Astrocyte of the hippocampus (primary cell): Measurements from ENCODE around the gene TMC3.
A peak's percentile ranks its signal among the peaks of the same experiment; 100 is the strongest.
"Not testable (repeated sequence)": the region's sequence is repeated elsewhere in the genome, so short reads cannot be mapped to it uniquely, and the experiment has no call there.

Experiments
- DNase-seq: peaks from one replicate; pipeline ENCODE4 v3.0.0; 2011; ENCODE audit warnings: low read depth, low spot score

TMC3 gene

DNA sequence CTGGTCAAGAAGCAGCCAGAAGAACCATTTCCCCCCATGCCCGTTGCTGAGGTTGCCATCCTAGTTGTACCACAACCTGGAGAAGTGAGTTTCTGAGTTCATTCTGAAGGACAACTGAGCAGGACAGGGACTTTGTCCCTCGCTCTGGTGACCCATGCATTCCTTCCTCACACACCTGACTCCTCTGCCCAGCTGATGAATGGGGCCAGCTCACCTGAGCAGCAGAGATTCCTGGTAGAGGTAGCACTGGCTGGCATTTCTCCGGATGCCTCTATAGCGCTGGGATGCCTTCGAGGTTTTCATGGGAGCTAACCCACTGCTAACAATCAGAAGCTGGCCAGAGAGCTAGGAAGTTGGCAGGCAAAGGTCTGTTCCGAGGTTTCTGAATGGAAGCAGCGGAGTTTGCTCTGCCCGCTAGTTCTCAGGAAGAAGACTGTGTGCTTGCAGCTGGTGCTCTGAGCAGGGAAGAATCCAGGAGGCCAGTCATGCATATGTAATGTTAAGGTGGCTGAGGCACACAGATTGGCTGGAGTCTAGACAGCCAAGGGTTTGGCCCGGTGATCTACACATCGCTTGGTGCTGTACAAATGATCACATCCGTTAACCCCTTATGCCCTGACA is at the start of gene TMC3:
TMC3 (minus strand) TSS at position 439 of the 621 bp plus-strand sequence; CDS start at position 303, 136 bp downstream.
- DNase-seq, result peak; percentile 83

DNA sequence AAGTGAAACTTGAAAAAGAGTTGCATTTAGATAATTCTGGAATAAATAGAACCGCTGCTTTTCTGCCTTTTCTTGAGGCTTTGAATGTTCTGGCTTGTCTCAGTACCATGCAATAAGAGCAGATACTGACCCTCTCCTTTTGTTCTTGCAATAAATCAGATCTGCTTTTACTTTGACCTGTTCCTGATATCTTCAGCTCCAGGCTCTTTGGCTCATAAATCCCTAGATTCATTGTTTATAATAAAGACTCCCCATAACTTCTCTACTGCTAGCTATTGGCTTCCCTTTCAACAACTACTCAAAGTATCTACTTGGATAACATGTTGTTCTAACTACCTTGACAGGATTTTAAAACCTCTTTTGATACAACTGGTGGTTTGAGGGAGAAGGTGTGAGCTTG is 47.4 kb upstream of the TMC3 start:
- DNase-seq, result no peak

DNA sequence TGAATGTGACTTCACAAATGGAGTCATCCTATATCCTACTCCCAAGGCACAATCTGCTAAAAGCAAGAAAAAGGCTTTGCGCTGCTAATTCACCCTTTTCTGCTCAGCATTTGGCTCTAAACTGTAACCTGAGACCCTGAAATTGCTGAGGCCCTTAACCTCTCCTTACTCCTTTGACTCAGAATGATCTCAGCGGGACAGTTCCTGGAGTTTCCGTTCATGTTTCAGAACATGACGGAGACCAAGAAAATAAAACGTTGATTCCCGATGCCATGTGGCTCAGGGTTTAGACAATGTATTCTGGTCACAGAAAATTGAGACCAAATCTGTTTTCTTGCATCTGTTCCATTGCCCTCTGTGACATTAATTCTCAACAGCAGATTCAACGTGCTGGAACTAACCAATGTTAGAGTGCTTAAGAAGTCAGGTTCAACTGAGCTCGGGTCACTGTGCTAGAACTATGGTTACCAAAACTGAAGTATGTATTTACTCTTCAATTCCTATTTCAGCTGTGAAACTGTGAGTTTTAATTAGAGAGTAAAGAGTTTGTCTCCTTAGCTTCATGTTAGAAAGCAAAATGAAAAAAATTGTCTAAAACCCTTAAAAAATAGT is 45.4 kb upstream of the TMC3 start:
- peak; percentile 37 for DNase-seq

DNA sequence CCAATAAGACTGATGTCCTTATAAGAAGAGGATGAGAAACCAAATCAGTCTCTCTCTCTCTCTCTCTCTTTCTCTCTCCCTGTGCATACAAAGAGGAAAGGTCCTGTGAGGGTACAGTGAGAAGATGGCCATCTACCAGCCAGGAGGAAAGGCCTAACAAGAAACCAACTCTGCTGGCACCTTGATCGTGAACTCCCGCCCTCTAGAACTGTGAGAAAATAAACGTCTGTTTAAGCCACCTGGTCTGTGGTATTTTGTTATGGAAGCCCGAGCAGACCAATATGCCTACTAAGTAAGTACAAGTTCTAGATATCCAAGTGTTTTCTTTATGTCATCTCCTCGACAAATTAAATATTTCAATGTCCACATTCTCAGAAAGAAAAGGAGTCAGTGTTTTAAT is 44.9 kb upstream of the TMC3 start:
- no peak for DNase-seq

DNA sequence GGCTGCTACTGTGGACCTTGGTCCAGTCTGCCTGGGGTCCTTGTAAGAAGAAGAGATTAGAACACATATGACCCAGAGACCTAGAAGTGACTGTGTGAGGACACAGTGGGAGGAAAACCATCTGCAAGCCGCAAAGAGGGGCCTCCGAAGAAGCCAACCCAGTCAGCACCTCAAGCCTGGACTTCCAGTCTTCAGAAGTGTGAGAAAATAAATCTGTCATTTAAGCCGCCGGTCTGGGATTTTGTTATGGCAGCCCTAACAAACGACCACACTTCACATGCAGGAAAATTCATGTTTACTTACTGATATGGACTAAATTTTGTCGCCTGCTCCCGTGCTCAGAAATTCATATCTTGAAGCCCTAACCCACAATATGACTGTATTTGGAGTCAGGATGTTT is 44.4 kb upstream of the TMC3 start:
- no peak for DNase-seq

DNA sequence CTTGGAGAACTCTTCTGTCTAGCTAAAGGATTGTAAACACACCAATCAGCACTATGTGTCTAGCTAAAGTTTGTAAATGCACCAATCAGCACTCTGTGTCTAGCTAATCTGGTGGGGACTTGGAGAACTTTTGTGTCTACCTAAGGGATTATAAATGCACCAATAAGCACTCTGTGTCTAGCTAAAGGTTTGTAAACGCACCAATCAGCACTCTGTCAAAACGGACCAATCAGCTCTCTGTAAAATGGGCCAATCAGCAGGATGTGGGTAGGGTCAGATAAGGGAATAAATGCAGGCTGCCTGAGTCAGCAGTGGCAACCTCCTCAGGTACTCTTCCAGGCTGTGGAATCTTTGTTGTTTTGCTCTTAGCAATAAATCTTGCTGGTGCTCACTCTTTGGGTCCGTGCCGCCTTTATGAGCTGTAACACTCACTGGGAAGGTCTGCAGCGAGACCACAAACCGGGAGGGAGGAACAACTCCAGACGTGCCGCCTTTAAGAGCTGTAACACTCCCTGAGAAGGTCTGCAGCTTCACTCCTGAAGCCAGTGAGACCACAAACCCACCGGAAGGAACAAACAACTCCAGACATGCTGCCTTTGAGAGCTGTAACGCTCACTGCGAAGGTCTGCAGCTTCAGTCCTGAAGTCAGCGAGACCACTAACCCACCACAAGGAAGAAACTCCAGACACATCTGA is 40.4 kb upstream of the TMC3 start:
- not testable (repeated sequence) for DNase-seq

DNA sequence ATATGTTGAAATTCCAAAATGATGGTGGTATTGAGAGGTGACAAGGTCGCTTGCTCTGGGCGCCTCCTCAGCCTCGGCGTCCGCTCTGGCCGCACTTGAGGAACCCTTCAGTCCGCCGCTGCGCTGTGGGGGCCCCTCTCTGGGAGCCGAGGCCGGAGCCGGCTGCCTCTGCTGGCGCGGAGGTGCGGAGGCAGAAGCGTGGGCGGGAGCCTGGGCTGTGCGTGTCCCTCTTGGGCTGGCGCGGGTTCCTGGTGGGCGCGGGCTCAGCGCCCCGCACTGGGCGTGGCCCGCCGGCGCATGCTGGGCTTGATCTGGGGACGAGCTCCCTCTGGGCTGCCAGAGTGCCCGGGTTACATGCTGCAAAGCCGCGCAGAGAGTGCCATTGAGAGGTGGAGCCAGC is 39.8 kb upstream of the TMC3 start:
- DNase-seq, result no peak

DNA sequence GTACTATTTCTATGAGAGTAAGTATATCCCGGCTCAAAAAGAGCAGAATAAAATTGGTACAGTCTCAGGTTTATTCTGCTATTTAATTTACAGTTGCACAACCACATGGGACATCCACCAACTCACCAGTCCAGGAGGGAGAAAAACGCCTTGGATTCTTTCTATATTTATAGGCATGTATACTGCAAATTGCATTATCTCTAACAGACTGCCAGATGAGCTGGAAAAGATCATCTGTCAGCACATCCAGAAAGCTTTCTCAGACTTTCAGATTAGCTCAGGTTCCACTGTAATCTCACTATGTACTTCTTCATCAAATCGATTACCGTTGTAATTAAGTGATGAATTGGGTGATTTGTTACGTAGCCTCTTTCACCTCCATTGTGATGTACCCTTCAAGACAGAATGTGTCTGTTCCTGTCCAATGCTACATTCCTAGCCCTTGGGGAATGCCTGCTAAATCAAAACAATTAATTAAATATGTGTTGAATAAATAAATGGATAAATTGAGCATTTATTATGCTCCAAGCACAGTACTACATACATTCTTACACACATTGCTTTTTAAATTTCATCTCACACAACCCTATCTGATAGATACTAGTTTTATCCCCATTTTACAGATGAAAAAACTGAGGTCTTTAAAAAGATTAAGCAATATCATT is 38.1 kb upstream of the TMC3 start:
- no peak for DNase-seq

DNA sequence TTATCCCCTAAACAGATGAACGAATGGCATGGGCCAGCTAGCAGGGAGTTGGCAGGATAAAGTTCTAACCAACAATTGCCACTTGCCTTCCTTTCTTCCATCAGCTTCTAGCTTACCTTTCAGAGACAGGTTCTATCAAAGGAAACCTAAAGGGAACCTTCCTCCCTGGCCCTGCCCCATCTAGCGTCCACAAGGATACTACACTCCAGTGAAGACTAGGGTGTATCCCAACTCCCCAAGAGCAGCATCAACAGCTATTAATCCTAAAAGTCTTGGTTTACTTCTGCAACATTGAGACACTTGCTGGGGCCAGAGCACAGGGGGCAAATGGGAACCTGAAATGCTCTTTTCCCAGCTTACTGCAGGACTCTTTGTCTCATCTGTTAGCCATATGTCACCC is 37.0 kb upstream of the TMC3 start:
- no peak for DNase-seq

DNA sequence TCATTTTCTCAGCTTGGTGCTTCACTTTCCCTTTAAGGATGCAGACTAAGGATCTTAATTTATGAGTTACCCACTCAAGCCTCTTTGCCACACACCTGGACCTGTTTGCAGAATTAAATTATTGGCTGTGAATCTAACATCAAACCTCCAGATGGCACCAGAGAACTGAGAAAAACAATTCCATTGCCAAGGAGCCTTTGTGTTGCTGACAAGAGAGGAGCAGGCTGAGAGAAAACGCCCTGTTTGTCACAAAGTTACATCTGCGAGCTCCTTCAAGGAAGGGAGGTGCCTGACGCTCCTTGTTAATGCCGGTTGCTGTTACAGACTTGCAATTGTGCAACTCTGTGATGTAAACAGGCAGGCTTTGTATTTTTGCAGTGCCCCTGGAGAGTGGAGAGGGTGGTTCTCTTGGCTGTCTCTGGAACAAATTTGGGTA is 36.3 kb upstream of the TMC3 start:
- peak; percentile 78 for DNase-seq

DNA sequence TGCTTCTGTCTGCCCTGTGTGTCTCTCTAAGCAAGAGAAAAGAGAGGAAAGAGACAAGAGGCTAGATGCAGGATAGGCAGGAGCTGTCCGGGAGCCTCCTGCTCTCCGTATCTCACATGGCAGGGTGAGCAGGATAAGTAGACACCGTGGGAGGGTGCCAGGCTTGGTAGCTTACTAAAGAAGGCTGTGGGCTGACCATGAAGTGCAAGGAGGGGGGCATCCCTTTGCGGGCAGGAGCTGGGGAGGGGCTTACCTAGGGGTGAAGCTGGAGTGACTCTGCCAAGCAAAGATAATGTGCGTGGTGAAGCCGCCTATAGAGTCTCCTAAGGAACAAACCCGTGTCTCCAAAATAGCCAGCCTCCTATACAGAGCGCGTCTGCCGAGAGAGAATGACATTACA is 33.7 kb upstream of the TMC3 start:
- DNase-seq, result no peak

DNA sequence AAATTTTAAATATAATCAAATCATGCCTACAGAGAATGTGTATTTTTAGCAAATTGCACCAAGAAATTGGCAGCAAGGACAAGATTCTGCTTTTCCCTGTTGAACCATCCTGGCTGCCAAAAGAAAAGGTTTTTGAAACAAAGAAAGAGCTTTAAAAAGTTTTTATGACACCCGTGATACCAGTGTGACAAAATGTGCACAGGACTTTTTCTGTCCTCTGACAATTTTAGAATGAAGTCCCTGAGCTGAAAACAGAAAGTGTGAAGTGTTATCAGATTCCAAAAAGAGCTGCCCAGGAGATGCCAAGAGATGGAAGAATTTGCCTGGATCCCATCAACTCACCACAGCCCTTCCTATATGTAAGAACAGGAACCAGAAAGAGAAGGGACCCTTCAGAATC is 33.2 kb upstream of the TMC3 start:
- no peak for DNase-seq

DNA sequence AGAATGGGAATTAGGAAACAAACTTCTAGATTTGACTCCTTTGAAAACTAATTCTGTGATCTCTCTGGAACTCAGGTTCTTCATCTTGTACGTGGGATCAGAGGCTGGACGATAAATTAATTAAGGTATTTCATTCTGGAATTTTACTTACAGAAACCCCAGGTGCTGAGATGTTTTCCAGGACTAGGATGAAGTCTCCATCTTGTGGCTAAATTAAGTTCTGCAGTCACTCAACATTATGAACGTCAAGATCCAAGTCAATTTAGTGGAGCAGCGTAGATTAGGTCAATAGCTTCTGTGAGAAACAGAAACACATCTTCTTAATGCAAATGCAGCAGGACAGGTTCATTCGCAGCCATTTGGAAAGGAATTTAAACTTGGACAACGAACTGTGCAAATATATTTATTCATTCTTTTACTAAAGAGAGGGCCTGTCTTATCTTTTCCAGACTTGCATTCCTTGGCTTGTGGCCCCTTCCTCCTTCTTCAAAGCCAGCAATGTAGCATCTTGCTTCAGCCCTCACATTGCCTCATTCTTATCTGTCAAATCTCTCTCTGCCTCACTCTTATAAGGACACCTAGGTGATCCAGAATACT is 26.7 kb upstream of the TMC3 start:
- DNase-seq, result peak; percentile 73

DNA sequence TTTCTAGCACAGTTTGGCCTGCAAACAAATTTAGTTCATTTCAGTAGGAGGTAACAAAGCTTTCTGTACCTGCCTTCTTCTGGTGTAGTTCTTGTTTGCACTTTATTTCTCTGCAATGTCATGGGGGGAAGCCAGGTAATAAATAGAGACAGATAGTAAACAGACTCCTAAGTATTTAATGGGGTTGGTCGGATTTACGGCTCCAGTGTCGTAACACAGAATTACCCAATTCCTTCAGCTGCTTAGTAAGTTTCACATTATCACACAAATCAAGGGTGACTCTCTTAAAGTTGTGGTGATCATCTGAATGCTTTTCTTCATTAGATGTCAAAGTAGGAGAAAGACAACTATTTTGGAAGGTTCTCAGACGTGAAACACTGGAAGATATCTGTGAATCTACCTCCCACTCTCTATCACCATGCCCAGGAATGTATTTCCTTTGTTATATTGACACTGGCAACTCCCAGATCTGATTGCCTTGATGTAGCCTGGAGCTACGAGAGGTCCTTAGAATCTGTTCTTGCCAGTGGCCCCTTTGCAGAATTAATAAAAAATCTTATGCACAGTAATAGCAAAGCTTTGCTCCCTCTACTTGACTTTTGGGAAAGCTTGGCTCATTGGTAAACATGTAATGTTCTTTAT is 25.0 kb upstream of the TMC3 start:
- no peak for DNase-seq

DNA sequence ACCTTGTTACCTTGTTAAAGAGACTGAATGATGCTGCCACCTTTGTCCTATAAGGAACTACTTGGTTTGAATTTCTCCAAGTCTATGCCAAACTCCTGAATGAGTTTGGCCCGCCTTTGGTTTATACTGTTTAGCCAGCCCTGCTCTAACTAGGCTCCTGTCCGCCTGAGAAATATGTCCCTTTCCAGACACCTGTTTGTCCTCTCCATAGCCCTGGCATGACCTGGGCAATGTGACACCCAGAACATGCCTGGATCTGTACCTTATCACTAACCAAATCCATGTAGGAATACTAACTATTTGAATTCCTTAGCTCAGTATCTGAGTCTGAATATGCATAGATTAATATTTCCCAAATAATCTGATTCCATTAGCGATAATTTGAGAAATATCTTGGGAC is 24.4 kb upstream of the TMC3 start:
- no peak for DNase-seq

DNA sequence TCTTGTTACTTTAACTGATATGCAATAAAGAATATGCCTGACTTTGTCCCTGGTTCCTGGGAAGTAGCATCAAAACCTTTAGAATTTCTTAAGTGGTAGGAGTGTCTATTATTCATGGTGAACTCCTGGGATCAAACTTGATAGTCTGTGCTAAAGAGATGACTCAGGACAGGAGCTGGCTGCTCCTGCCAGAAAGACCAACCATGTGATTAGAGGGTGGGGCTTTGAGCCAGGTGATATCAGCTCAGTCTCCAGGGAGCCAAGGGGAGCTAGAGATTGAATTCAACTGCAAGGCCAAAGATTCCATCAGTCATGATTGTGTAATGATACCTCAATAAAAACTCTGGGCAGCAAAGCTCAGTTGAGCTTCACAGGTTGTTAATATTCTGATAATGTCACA is 20.6 kb upstream of the TMC3 start:
- no peak for DNase-seq

DNA sequence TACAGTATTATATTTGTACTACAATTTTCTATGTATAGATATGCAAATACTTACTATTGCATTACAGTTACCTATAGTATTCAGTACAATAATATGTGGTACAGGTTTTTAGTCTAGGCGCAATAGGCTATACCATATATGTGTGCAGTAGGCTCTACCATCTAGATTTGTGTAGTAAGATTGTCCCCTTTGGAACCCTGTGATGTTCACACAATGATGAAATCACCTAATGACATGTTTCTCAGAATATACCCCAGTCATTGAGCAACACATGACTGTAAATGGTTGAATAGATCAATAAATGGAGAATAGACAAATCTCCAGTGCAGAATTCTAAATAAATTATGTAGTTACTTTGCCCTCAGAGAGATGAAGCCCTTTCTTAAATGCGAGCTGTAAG is 17.6 kb upstream of the TMC3 start:
- DNase-seq, result no peak

DNA sequence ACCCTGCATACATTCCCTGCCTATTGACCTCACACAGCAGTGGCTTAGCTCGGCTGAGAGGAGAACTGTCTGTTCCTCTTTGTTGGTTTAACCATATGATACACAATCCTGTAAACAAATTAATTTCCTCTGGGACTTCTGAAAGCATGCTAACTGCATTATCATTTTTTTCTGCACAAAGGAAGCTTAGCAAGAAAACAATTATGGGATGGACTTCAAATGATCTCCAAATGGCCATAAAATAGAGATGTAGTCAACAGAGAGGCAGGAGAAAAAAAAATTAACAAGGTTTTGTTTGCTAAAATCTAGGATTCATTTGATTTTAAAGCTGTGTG is 14.4 kb upstream of the TMC3 start:
- no peak for DNase-seq

DNA sequence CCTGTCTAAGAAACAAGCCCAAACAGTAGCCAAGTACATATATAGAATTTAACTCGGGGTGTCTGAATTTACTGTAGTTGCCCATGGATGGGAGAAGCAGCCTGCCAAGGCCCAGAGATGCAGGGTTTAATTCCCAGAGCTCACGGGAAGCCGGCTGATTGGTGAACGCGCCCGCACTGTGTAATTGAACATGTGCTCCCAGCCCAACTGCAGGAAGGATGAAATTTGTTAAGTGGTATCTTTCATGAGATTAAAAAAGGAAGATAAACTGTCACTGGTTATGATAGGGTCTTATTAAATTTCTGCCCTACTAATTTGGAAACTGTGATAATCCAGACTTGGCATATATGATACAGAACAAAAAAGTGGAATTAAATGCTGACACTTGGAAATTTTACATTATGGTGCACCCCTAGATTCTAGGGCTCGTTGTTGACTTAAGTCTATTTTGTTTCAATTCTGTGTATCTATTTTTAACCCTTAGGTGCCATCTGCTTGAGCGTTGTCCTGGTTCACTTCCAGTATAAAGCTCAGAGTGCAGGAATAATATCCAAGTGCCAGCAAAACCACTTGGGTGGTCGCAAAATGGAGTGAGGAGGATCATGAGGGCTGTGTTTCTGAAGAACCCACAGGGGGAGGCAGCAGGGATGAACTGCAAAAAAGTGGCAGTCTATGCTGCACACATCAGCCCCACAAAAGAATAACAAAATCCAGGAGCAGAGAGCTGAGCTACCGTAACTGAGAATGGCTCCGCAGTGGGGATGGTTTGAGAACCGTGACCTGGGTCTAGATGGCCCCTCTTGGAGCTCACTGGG is 13.8 kb upstream of the TMC3 start:
- DNase-seq, result no peak

DNA sequence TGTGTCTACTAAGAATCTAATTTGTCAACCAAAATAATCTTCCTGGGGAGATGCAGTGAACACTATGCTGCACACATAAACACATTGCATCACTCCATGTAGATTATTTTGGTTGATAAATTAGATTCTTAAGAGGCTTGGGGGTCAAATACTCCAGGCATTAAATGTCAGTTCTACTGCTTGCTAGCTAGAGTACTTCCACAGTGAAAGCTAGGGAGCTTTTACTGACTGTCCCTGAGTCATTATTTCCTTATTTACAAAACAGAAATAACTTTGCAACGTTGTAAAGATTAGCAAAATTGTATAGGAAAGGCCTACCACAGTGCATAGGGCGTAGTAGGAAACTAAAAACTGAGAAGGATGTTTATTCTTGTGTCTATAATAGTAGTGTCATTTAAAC is 12.9 kb upstream of the TMC3 start:
- DNase-seq, result no peak

DNA sequence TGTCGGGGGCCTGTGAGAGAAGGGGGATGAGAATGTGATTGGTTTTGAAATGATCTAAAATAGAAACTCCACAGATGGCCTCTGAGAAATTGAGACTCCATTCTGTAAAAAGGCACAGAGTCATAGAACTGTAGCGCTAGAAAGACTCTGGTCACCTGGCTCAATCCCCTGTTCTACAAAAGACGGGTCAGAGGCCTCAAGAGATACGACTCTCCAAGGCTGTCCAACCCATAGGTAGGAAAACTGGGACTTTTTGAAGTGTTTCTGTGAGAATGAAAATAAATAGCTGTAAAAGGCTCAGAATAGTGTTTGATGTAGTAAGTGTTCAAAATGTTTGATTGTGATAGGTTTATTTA is 11.7 kb upstream of the TMC3 start:
- no peak for DNase-seq
